Epithelial cell of esophagus (primary cell): ENCODE measurements around the gene LSAMP.

Experiments
- DNase-seq: peaks from one replicate; pipeline ENCODE4 v3.0.0; 2010; ENCODE audit warnings: low read depth
- H3K4me3 ChIP-seq: 2 replicates; pipeline ENCODE4 v1.5.1; 2011; ENCODE audit warnings: mild to moderate bottlenecking, low read length, control low read depth
- CTCF ChIP-seq: IDR thresholded peaks from 2 replicates; pipeline ENCODE4 v1.5.1; 2011; ENCODE audit warnings: low read depth, mild to moderate bottlenecking, low read length, control low read depth, inconsistent platforms; ENCODE audit not compliant: insufficient read depth; ENCODE audit errors: missing control alignments

The LSAMP gene

GRCh38 chr3:116302087-116302747, 143.1 kb downstream of the LSAMP start:
- peak; percentile 6 for DNase-seq
- no peak for TF ChIP-seq CTCF
- H3K4me3 ChIP-seq: no peak overlapping the region

DNA sequence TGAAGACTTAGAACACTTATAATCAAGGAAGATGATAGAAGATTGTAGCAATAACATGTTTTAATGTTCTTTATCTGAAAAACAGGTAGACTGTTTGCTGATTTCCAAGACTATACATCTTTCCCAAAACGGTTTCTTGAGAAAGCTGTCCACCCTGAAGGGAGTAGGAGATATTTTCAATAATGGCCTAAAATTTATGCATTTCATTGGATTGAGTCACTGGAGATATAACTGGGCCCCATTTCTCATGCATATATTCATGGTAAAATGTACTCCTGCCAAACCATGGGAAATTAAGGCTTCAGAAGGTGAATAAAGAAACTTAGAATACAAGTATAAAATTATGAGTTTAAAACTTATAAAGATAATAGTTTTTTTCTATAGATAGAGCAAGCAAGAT, 143.9 kb downstream of the LSAMP start:
- no peak overlapping the region for H3K4me3 ChIP-seq
- TF ChIP-seq CTCF: no peak
- DNase-seq: no peak

- H3K4me3 ChIP-seq: no peak overlapping the region
- no peak for TF ChIP-seq CTCF
- DNase-seq: no peak
These were observed 145.1 kb downstream of the LSAMP start for GRCh38 chr3:116300226-116300625.

- TF ChIP-seq CTCF: no peak
These were observed 145.6 kb downstream of the LSAMP start for GRCh38 chr3:116299646-116300081.

GRCh38 chr3:116298151-116298550, 147.1 kb downstream of the LSAMP start:
- TF ChIP-seq CTCF: no peak
- H3K4me3 ChIP-seq: no peak overlapping the region
- DNase-seq: no peak

More at GRCh38 chr3:116299646-116300081, 145.6 kb downstream of the LSAMP start:
- no peak for DNase-seq
- no peak overlapping the region for H3K4me3 ChIP-seq

DNA sequence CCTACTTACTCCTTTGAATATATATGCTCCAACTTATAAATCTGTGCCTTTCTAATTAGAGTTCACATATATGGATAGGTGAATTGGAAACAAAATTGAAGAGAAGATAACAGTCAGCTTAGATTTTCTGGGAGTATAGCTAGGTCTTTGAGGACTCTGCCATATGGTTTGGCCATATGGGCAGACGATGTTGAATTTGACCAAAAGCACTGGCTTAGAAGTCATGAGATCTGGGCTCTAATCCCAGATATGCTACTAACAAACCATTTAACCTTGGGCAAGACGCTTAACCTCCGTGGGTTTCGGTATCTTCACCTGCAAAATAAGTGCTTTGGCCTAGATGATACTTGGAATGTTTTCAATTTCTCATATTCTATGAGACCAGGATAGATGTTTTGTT, 154.1 kb downstream of the LSAMP start:
- H3K4me3 ChIP-seq: no peak overlapping the region
- TF ChIP-seq CTCF: no peak
- DNase-seq: no peak

DNA sequence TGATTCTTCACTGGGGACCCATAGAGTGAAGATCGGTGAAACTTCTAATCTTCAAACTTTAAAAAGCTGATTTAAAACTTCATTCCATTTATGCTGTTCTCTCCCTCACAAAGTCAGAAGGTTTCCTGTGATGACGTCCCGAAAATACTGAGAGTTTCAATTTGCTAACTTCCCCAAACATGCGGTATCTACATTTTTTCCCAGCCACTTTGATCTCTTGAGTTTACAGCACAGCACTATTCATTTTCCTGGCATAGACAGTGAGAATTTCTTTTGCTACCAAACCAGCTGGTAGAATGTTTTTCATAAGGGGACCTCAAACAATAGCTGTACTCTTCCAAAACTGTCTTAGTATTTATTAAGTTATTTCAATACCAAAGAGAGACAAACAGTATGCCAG, 156.8 kb downstream of the LSAMP start:
- no peak overlapping the region for H3K4me3 ChIP-seq
- no peak for DNase-seq
- no peak for TF ChIP-seq CTCF
